ENCODE measurements around the gene CCL11.
A peak's percentile ranks its signal among the peaks of the same experiment; 100 is the strongest.

Gene CCL11

DNA sequence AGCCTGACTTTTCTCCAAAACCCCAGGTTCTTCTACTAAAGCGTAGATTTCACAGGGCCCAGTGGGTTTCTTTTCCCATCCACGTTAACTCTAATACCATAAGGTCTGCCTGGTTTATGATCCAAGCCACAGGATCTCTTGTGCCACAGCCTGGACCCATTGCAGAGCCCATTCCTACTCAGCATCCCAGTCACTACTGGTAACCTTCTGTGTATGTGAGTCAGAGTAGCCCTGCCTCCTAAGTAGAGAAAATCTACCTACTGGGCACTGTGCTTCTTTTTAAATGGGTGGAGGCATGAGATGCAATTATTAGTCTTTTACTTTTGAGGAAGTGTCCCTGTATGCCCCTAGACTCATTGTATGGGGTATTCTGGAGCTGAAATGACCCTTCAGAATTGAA is 13.5 kb downstream of the CCL11 start:
- no peaks in the 10 kb centered on the region for H3K9me3 ChIP-seq (ENCODE audit: severe bottlenecking)
- H3K36me3 ChIP-seq (ENCODE audit: low read depth): no peaks in the 10 kb centered on the region
- TF ChIP-seq, protein P1, sequence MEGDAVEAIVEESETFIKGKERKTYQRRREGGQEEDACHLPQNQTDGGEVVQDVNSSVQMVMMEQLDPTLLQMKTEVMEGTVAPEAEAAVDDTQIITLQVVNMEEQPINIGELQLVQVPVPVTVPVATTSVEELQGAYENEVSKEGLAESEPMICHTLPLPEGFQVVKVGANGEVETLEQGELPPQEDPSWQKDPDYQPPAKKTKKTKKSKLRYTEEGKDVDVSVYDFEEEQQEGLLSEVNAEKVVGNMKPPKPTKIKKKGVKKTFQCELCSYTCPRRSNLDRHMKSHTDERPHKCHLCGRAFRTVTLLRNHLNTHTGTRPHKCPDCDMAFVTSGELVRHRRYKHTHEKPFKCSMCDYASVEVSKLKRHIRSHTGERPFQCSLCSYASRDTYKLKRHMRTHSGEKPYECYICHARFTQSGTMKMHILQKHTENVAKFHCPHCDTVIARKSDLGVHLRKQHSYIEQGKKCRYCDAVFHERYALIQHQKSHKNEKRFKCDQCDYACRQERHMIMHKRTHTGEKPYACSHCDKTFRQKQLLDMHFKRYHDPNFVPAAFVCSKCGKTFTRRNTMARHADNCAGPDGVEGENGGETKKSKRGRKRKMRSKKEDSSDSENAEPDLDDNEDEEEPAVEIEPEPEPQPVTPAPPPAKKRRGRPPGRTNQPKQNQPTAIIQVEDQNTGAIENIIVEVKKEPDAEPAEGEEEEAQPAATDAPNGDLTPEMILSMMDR (IDR thresholded peaks at IDR 0.05; ENCODE audit: poor library complexity, severe bottlenecking): no peak
- no peak for DNase-seq (ENCODE audit: low spot score)
- H3K27ac ChIP-seq (ENCODE audit: poor library complexity, severe bottlenecking): no peak overlapping the region
- H3K4me3 ChIP-seq (ENCODE audit: severe bottlenecking): no peak overlapping the region
- H3K4me1 ChIP-seq (ENCODE audit: insufficient read depth, poor library complexity, severe bottlenecking): no peaks in the 10 kb centered on the region
- H3K27me3 ChIP-seq (ENCODE audit: insufficient read depth, poor library complexity, severe bottlenecking): no peaks in the 10 kb centered on the region
- no peak for ATAC-seq (ENCODE audit: low read depth)

DNA sequence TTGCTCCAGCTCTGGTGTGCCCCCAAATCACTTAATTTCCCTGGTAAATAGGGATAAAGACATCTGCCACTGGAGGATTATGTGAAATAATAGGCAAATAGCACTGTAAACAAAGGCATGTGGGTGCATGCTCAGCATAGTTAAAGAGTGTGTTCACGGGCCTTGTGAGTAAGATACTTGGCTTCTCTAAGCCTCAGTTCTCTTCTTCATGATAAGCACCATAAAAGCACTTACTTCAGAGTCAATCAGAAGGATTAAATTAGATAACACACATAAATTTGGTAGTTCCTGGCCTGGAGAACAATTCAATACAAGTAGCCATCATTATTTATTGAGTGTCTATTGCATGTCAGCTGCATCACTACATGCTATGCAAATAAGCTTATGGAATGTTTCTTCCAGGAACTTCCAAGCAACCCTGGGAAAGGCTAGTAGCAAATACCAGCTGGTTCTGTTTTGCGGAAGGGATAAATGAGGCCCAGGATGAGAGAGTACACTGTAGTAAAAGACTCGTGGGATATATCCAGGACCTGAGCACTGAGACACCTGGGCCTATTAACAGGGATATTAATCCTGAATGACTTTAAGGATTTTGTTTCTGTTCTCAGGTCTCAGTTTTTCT is 14.5 kb downstream of the CCL11 start:
- DNase-seq (ENCODE audit: low spot score) (no peak), ATAC-seq (ENCODE audit: low read depth) (peak; percentile 59)
- Histone ChIP-seq H3K27me3 (ENCODE audit: insufficient read depth, poor library complexity, severe bottlenecking) (no peaks in the 10 kb centered on the region), H3K27ac (ENCODE audit: poor library complexity, severe bottlenecking) (no peak overlapping the region), H3K4me3 (ENCODE audit: severe bottlenecking) (no peak overlapping the region), H3K9me3 (ENCODE audit: severe bottlenecking) (no peaks in the 10 kb centered on the region), H3K4me1 (ENCODE audit: insufficient read depth, poor library complexity, severe bottlenecking) (no peaks in the 10 kb centered on the region), H3K36me3 (ENCODE audit: low read depth) (no peaks in the 10 kb centered on the region)
- TF ChIP-seq, protein P1 (IDR thresholded peaks at IDR 0.05; ENCODE audit: poor library complexity, severe bottlenecking): no peak

DNA sequence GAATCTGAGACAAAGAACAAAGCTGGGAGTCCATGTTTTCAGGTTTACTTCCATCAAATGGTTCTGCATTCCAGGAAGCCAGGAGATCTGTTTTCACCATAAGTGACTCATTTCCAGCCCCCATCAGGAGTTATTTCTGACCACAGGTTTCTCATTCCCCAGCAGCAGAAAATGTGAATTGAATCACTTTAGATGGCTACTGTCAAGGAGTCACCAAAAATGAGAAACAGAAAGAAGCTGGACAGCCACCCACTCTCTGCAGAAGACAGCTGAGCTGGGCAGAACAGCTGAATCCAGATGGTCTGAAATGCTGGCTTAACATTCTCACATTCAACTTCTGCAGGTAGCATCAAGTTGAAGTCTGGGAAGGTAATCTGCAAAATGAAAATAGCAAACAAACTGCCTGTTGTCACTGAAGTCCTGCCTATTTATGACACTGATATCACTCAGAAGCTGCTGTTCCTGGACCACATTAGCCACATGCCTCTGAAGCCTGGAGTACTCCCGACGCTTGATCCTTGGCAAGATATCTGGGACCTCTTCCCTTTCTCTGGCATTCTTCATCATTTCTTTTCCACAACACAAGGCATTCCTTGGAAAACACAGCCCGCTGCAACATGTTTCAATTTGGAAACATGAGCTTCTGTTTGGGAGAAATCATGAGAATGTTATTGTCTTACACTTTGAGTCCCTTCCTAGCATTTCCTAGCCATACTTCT is 15.3 kb downstream of the CCL11 start:
- Histone ChIP-seq H3K9me3 (ENCODE audit: severe bottlenecking) (no peaks in the 10 kb centered on the region), H3K4me3 (ENCODE audit: severe bottlenecking) (no peak overlapping the region), H3K27ac (ENCODE audit: poor library complexity, severe bottlenecking) (no peak overlapping the region), H3K27me3 (ENCODE audit: insufficient read depth, poor library complexity, severe bottlenecking) (no peaks in the 10 kb centered on the region), H3K36me3 (ENCODE audit: low read depth) (no peaks in the 10 kb centered on the region), H3K4me1 (ENCODE audit: insufficient read depth, poor library complexity, severe bottlenecking) (no peaks in the 10 kb centered on the region)
- no peak for DNase-seq (ENCODE audit: low spot score)
- peak; percentile 61 for ATAC-seq (ENCODE audit: low read depth)
- TF ChIP-seq, protein P1 (IDR thresholded peaks at IDR 0.05; ENCODE audit: poor library complexity, severe bottlenecking): no peak

DNA sequence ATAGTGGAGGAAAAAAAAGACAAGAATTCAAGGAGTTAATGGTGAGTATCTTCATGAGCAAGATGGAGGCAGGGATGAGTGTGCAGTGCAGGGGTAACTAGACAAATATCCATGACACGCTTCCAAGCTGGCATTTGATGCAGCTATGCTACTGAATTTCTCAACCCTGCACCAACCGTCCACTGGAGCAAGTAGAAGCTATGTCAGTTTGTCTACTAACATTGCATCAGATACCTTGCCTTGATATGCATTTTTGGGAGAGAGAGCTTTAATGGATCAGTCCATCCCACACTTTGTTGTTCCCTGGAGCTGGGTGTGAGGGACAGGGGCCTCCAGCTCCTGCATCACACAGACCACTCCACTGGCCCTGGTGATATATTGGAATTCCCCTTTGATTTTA is 16.4 kb downstream of the CCL11 start:
- H3K36me3 ChIP-seq (ENCODE audit: low read depth): no peaks in the 10 kb centered on the region
- H3K27me3 ChIP-seq (ENCODE audit: insufficient read depth, poor library complexity, severe bottlenecking): no peaks in the 10 kb centered on the region
- no peaks in the 10 kb centered on the region for H3K4me1 ChIP-seq (ENCODE audit: insufficient read depth, poor library complexity, severe bottlenecking)
- no peak overlapping the region for H3K27ac ChIP-seq (ENCODE audit: poor library complexity, severe bottlenecking)
- DNase-seq (ENCODE audit: low spot score): no peak
- TF ChIP-seq, protein P1 (IDR thresholded peaks at IDR 0.05; ENCODE audit: poor library complexity, severe bottlenecking): no peak
- no peak for ATAC-seq (ENCODE audit: low read depth)
- H3K9me3 ChIP-seq (ENCODE audit: severe bottlenecking): no peaks in the 10 kb centered on the region
- H3K4me3 ChIP-seq (ENCODE audit: severe bottlenecking): no peak overlapping the region

DNA sequence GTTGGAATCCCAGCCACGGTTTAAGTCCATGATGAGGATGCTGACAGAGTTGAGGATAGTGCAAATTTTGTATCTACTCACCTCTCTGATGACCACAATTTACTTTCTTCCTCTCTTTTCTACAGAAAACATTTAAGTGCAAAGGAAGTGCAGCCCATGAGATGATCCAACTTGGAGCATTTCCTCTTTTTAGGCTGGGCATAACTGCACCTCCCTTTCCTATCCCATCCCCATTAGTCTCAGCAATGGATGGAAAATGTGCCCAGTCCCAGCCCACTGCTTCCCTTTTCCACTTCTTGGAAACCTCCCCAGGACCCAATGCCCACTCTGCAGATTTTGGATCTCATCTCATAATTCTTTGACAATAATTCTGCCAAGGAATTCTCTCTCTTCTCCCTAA is 17.1 kb downstream of the CCL11 start:
- Histone ChIP-seq H3K36me3 (ENCODE audit: low read depth) (no peaks in the 10 kb centered on the region), H3K9me3 (ENCODE audit: severe bottlenecking) (no peaks in the 10 kb centered on the region), H3K27me3 (ENCODE audit: insufficient read depth, poor library complexity, severe bottlenecking) (peaks cover 1% of the 10 kb centered on the region), H3K4me1 (ENCODE audit: insufficient read depth, poor library complexity, severe bottlenecking) (no peaks in the 10 kb centered on the region), H3K4me3 (ENCODE audit: severe bottlenecking) (no peak overlapping the region), H3K27ac (ENCODE audit: poor library complexity, severe bottlenecking) (no peak overlapping the region)
- TF ChIP-seq, protein P1 (IDR thresholded peaks at IDR 0.05; ENCODE audit: poor library complexity, severe bottlenecking): no peak
- DNase-seq (ENCODE audit: low spot score): no peak
- ATAC-seq (ENCODE audit: low read depth): no peak

Data from RWPE2 (cell line).